HG03520 (cell line): ENCODE data around the gene CGAS.
"Not testable (repeated sequence)": the region's sequence is repeated elsewhere in the genome, so short reads cannot be mapped to it uniquely, and the experiment has no call there.

Experiments
- ATAC-seq: cut with Tn5 transposase; IDR thresholded peaks from one replicate; pipeline ENCODE4 v1.9.1; 2021; ENCODE audit warnings: mild to moderate bottlenecking, moderate library complexity; ENCODE audit not compliant: unreplicated experiment

Gene CGAS

GRCh38 chr6:73452107-73452461 lies at the start of gene CGAS:
TSS of gene CGAS (minus strand) at chr6:73452297. CDS start at chr6:73452181, 116 bp downstream.
- ATAC-seq = peak; percentile 68

DNA sequence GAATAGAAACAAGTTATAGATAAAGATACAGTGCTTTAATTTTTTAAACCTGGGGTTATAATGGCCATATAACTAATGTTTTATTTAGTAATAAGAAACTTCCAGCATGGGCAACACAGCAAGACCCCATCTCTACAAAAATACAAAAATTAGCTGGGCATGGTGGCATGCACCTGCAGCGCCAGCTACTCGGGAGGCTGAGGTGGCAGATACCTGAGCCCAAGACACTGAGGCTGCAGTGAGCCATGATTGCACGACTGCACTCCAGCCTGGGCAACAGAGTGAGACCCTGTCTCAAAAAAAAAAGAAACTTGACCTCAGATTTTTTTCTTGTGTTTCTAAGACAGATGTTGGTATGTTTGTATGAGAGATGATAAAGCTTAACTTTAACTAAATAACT lies 45.8 kb upstream of the CGAS start:
- no peak for ATAC-seq

GRCh38 chr6:73491377-73491776 lies 39.3 kb upstream of the CGAS start:
- no peak for ATAC-seq

- no peak for ATAC-seq
Observed at GRCh38 chr6:73487473-73487872, 35.4 kb upstream of the CGAS start.

GRCh38 chr6:73484438-73484837 lies 32.3 kb upstream of the CGAS start:
- no peak for ATAC-seq

GRCh38 chr6:73481969-73482368 lies 29.9 kb upstream of the CGAS start:
- ATAC-seq = no peak

DNA sequence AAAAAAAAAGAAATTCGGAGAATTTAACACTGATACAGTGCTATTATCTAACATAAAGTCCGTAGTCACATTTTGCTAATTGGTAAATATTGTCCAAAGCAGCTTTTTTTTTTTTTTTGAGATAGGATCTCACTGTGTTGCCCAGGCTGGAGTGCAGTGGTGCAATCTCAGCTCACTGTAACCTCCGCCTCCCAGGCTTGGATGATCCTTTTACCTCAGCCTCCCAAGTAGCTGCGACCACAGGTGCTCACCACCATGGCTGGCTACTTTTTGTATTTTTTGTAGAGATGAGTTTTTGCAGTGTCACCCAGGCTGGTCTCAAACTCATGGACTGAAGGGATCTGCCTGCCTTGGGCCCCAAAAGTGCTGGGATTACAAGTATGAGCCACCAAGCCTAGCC lies 25.3 kb upstream of the CGAS start:
- no peak for ATAC-seq

- no peak for ATAC-seq
Observed at GRCh38 chr6:73476723-73477122, 24.6 kb upstream of the CGAS start.

DNA sequence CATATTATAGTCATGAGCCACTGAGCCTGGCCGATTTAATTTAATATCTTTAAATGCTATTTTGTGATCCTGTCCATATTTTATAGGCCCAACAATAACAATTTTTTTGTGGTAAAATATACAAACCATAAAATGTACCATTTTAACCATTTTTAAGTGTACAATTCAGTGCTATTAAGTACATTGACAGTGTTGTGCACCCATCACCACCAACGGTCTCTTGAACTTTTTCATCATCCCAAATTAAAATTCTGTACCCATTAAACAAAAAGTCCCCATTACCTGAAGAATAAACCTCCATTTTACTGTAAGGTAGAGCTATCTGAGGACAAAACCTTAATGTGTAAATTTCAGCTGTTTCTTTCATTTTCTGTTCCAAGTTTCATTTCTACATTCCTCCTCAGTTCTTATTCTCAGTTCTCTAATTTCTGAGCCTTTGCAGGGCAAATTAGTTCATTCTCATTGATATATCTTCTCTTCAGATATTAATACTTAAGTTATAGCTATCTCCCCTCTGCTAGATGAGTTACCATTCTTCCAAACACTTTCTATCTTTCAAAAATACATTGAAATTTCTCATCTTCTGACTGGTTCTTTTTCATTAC lies 19.7 kb upstream of the CGAS start:
- peak; percentile 95 for ATAC-seq

DNA sequence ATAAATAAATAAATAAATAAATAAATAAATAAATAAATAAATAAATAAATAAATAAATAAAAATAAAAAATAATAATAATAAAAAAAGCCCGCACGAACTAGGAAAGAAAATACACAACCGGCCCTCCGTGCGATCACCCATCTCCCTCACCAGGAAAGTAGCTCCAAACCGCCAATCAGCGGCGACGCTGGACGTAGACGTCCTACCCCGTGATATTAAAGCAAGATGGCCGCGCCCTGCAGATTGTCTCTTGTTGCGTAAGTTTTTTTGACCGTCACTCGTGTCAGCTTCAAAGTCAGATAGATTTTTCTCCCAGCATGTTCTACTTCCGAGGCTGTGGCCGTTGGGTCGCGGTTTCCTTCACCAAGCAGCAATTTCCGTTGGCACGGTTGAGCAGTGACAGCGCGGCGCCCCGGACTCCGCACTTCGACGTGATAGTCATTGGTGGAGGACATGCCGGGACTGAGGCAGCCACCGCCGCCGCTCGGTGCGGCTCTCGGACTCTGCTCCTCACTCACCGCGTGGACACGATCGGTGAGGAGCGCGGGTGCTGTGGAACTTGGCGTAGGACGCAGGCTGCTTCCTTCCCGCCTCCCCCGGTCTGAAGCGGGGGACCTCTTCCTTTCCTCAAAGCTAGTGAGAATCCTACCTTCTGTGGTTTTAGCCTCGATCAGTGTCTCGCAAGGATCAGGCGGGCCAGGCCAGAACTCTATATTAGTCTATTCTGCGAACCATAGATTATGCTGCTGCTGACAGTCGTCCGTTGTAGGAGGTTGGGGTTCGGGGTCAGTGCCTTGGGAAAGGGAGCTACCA lies 9.6 kb upstream of the CGAS start, which contains the start of gene MTO1:
TSS of gene MTO1 (plus strand) at position 201 of the 814 bp plus-strand sequence. CDS start at position 319, 118 bp downstream.
- ATAC-seq = peak; percentile 95

DNA sequence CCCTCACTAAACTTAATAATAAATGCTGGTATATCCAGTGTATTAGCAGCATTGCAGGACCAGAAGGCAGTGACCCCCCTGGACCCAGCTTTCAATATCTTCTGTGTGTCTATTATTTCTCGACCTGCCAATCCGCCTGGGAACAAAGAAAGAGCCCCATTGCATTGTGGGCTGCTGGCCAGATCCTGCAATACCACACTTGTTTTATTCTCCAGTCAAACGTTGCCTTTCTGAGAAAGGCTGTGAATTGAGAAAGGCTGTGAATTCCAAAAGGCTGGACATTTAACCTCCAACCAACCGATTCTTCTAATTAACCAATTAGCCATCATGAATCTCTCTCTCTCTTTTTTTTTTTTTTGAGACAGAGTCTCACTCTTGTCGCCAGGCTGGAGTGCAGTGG lies 8.0 kb upstream of the CGAS start:
- ATAC-seq = no peak

- ATAC-seq = not testable (repeated sequence)
Observed at GRCh38 chr6:73459474-73459873, 7.4 kb upstream of the CGAS start.

GRCh38 chr6:73455865-73456629 lies 4.0 kb upstream of the CGAS start:
- ATAC-seq = no peak

GRCh38 chr6:73451223-73452106 lies 632 bp downstream of the CGAS start:
- peak; percentile 41 for ATAC-seq

GRCh38 chr6:73443555-73443954 lies 8.5 kb downstream of the CGAS start:
- ATAC-seq = no peak

- no peak for ATAC-seq
Observed at GRCh38 chr6:73435236-73435635, 16.9 kb downstream of the CGAS start.

- no peak for ATAC-seq
Observed at GRCh38 chr6:73421534-73421933, 30.6 kb downstream of the CGAS start.

GRCh38 chr6:73418081-73418741 lies 33.9 kb downstream of the CGAS start:
- ATAC-seq = no peak

DNA sequence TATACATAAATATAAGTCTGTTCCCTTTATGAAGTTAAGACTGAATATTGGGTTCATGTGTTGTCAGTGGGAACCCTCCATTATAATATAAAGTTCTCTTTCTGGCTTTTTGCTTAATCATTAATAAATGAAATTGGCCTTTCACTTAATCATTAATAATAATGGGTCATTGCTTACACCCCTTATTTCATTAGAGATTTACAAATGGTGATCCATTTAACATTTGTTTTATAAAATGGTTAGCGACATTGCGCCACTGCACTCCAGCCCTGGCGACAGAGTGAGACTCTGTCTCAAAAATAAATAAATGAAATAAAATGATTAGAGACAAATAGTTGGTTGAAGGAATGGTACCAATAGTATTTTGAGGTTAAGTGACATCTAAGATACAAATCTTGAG lies 39.0 kb downstream of the CGAS start:
- ATAC-seq = no peak

DNA sequence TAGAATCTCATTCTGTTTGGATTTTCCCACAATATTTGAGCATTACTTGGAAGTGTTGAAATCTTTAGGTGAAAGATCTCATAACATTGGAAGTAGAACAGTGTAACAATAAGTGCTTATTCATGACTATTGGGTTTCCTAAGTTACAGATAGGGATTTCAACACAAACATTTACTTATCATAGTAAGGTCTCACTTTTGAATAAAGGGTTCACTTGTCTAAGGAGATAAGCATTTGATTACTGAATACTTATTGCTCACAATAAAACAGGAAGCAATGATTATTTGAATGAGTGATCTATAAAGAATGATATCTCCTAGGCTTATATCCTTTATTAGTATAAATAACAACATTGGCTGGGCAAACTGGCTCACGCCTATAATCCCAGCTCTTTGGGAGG lies 42.7 kb downstream of the CGAS start:
- no peak for ATAC-seq
